GM13977 (cell line): ENCODE measurements around the gene QARS1.
A peak's percentile ranks its signal among the peaks of the same experiment; 100 is the strongest.

ENCODE experiments used
- DNase-seq: peaks from one replicate; pipeline ENCODE4 v3.0.0; 2012; ENCODE audit warnings: low spot score
- in situ Hi-C: fragments of 300-500 bp; cut with MboI; formaldehyde crosslinking; loops from one replicate; pipeline ENCODE4 v1.12.0; 2022; ENCODE audit warnings: low sequenced_read_pairs, low pct_unique_long_range_greater_than_20kb, mixed read lengths, inconsistent platforms; ENCODE audit not compliant: unreplicated experiment
- TF ChIP-seq, protein P1 (sequence below): IDR thresholded peaks from 2 replicates; pipeline ENCODE4 v1.5.1; 2012; ENCODE audit warnings: mild to moderate bottlenecking, control low read depth; ENCODE audit not compliant: insufficient read depth; ENCODE audit errors: extremely low read depth, missing control alignments

The QARS1 gene

GRCh38 chr3:49121132-49121736, 16.7 kb upstream of the QARS1 start:
- TF ChIP-seq, protein P1, sequence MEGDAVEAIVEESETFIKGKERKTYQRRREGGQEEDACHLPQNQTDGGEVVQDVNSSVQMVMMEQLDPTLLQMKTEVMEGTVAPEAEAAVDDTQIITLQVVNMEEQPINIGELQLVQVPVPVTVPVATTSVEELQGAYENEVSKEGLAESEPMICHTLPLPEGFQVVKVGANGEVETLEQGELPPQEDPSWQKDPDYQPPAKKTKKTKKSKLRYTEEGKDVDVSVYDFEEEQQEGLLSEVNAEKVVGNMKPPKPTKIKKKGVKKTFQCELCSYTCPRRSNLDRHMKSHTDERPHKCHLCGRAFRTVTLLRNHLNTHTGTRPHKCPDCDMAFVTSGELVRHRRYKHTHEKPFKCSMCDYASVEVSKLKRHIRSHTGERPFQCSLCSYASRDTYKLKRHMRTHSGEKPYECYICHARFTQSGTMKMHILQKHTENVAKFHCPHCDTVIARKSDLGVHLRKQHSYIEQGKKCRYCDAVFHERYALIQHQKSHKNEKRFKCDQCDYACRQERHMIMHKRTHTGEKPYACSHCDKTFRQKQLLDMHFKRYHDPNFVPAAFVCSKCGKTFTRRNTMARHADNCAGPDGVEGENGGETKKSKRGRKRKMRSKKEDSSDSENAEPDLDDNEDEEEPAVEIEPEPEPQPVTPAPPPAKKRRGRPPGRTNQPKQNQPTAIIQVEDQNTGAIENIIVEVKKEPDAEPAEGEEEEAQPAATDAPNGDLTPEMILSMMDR, result no peak
- in situ Hi-C loops, result no loop called here
- DNase-seq, result no peak

- TF ChIP-seq, protein P1, result no peak
- DNase-seq, result peak; percentile 98
- in situ Hi-C loops, result no loop called here
These were observed 16.0 kb upstream of the QARS1 start, which contains the start of gene USP19 for GRCh38 chr3:49120438-49121131. Gene USP19, minus strand, starts transcription at chr3:49120823. Its CDS starts 1,678 bp downstream, at chr3:49119145.

DNA sequence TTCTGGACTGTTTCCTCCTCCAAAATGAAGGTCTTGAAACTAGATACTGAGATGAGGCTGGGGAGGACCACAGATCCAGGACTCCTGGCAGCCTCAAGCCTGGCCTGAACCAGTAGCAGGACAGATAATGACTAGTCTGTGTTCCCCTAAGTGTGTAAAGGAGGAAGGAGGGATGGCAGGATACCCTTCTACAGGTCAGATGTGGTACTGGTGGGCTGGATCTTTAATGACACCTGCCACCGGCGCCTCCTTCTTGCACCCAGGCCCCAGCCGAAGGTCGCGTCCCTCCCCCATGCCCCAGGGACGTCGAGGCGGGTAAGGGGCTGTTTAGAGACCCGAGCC, 15.5 kb upstream of the QARS1 start:
- in situ Hi-C loops, result no loop called here
- peak; percentile 48 for DNase-seq
- TF ChIP-seq, protein P1, result no peak

DNA sequence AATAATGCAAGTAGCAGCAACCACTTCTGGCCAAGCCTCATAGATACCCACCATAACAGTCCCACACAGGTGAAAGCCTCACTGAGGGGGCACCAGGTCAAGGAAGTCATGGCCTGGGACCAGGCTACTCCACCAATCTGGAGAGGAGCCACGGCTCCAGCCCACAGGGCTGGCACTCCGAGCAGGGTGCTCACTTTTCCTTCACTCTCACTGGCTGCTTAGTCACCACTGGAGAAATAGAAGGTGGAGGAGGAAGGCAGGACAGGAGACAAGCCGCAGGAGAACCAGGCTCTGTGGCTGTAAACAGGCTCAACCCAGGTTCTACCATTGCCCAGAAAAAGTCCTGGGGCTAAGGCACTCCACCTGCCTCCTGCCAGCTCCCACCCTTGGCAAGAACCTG, 14.9 kb upstream of the QARS1 start:
- TF ChIP-seq, protein P1, result no peak
- in situ Hi-C loops, result no loop called here
- no peak for DNase-seq

- TF ChIP-seq, protein P1, result no peak
- in situ Hi-C loops, result no loop called here
- no peak for DNase-seq
These were observed 14.5 kb upstream of the QARS1 start for GRCh38 chr3:49119036-49119435.

DNA sequence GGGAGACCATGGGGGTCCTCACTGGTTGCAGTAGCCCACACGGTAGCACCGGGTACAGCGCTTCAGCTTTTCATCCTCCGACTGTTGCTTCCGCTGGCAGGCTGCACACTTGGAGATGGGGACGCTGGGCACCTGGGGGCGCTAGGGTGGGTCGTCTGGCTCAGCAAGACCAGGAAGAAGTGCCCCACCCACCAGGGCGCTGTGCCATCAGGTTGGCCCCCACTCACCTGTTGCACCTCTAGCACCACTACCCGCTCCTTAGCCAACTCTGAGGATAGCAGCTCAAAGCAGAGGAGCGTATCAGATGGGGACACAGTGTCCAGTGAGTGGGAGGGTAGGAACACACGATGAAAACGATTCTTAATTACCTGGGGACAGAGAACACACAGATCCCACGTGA, 7.7 kb upstream of the QARS1 start:
- in situ Hi-C loops, result no loop called here
- no peak for DNase-seq
- TF ChIP-seq, protein P1, result no peak

GRCh38 chr3:49111347-49111746, 6.8 kb upstream of the QARS1 start:
- TF ChIP-seq, protein P1, result no peak
- no peak for DNase-seq
- in situ Hi-C loops, result no loop called here
